ENCODE measurements around the gene DPCD.

Gene DPCD

GRCh38 chr10:101563497-101564040 lies 24.6 kb upstream of the DPCD start:
- H3K36me3 Mint-ChIP-seq (ENCODE audit: low read depth), result no peaks in the 10 kb centered on the region
- no peaks in the 10 kb centered on the region for H3K9me3 Mint-ChIP-seq
- H3K27ac Mint-ChIP-seq, result no peak overlapping the region
- no peak overlapping the region for H3K4me3 Mint-ChIP-seq
- H3K4me1 Mint-ChIP-seq (ENCODE audit: low read depth), result peaks cover 11% of the 10 kb centered on the region
- peaks cover 43% of the 10 kb centered on the region for H3K27me3 Mint-ChIP-seq

- Mint-ChIP-seq H3K27ac (no peak overlapping the region), H3K4me1 (ENCODE audit: low read depth) (peaks cover 11% of the 10 kb centered on the region), H3K27me3 (peaks cover 53% of the 10 kb centered on the region), H3K9me3 (no peaks in the 10 kb centered on the region), H3K4me3 (no peak overlapping the region), H3K36me3 (ENCODE audit: low read depth) (no peaks in the 10 kb centered on the region)
These were observed 23.6 kb upstream of the DPCD start for GRCh38 chr10:101564490-101564991.

- H3K9me3 Mint-ChIP-seq, result no peaks in the 10 kb centered on the region
- peaks cover 15% of the 10 kb centered on the region for H3K4me1 Mint-ChIP-seq (ENCODE audit: low read depth)
- H3K27ac Mint-ChIP-seq, result no peak overlapping the region
- H3K4me3 Mint-ChIP-seq, result no peak overlapping the region
- H3K27me3 Mint-ChIP-seq, result peaks cover 57% of the 10 kb centered on the region
- no peaks in the 10 kb centered on the region for H3K36me3 Mint-ChIP-seq (ENCODE audit: low read depth)
These were observed 22.7 kb upstream of the DPCD start for GRCh38 chr10:101565370-101565900.

GRCh38 chr10:101565936-101566332 lies 22.2 kb upstream of the DPCD start:
- Mint-ChIP-seq H3K9me3 (no peaks in the 10 kb centered on the region), H3K27me3 (peaks cover 57% of the 10 kb centered on the region), H3K36me3 (ENCODE audit: low read depth) (no peaks in the 10 kb centered on the region), H3K4me1 (ENCODE audit: low read depth) (peaks cover 18% of the 10 kb centered on the region), H3K27ac (no peak overlapping the region), H3K4me3 (no peak overlapping the region)

GRCh38 chr10:101566333-101567164 lies 21.6 kb upstream of the DPCD start:
- Mint-ChIP-seq H3K27ac (no peak overlapping the region), H3K4me3 (peak overlapping the region; percentile 28), H3K4me1 (ENCODE audit: low read depth) (peaks cover 18% of the 10 kb centered on the region), H3K9me3 (no peaks in the 10 kb centered on the region), H3K36me3 (ENCODE audit: low read depth) (no peaks in the 10 kb centered on the region), H3K27me3 (peaks cover 57% of the 10 kb centered on the region)

- Mint-ChIP-seq H3K9me3 (no peaks in the 10 kb centered on the region), H3K4me1 (ENCODE audit: low read depth) (peaks cover 18% of the 10 kb centered on the region), H3K27ac (no peak overlapping the region), H3K27me3 (peaks cover 57% of the 10 kb centered on the region), H3K36me3 (ENCODE audit: low read depth) (no peaks in the 10 kb centered on the region), H3K4me3 (peak overlapping the region; percentile 28)
These were observed 20.7 kb upstream of the DPCD start for GRCh38 chr10:101567165-101568006.

GRCh38 chr10:101568054-101568745 lies 19.9 kb upstream of the DPCD start:
- Mint-ChIP-seq H3K9me3 (no peaks in the 10 kb centered on the region), H3K4me3 (no peak overlapping the region), H3K27ac (no peak overlapping the region), H3K4me1 (ENCODE audit: low read depth) (peaks cover 18% of the 10 kb centered on the region), H3K36me3 (ENCODE audit: low read depth) (no peaks in the 10 kb centered on the region), H3K27me3 (peaks cover 57% of the 10 kb centered on the region)

- Mint-ChIP-seq H3K9me3 (no peaks in the 10 kb centered on the region), H3K4me1 (ENCODE audit: low read depth) (peaks cover 18% of the 10 kb centered on the region), H3K27me3 (peaks cover 52% of the 10 kb centered on the region), H3K36me3 (ENCODE audit: low read depth) (no peaks in the 10 kb centered on the region), H3K4me3 (peak overlapping the region; percentile 78), H3K27ac (no peak overlapping the region)
These were observed 18.8 kb upstream of the DPCD start for GRCh38 chr10:101569323-101569621.

GRCh38 chr10:101569622-101570427 lies 18.3 kb upstream of the DPCD start:
- no peaks in the 10 kb centered on the region for H3K9me3 Mint-ChIP-seq
- H3K27ac Mint-ChIP-seq, result no peak overlapping the region
- H3K4me1 Mint-ChIP-seq (ENCODE audit: low read depth), result peaks cover 18% of the 10 kb centered on the region
- H3K4me3 Mint-ChIP-seq, result peak overlapping the region; percentile 78
- peaks cover 49% of the 10 kb centered on the region for H3K27me3 Mint-ChIP-seq
- H3K36me3 Mint-ChIP-seq (ENCODE audit: low read depth), result no peaks in the 10 kb centered on the region

- H3K9me3 Mint-ChIP-seq, result no peaks in the 10 kb centered on the region
- peaks cover 18% of the 10 kb centered on the region for H3K4me1 Mint-ChIP-seq (ENCODE audit: low read depth)
- no peaks in the 10 kb centered on the region for H3K36me3 Mint-ChIP-seq (ENCODE audit: low read depth)
- H3K4me3 Mint-ChIP-seq, result peak overlapping the region; percentile 78
- peaks cover 41% of the 10 kb centered on the region for H3K27me3 Mint-ChIP-seq
- H3K27ac Mint-ChIP-seq, result no peak overlapping the region
These were observed 17.5 kb upstream of the DPCD start for GRCh38 chr10:101570428-101571270.

GRCh38 chr10:101571271-101571925 lies 16.7 kb upstream of the DPCD start:
- Mint-ChIP-seq H3K27ac (no peak overlapping the region), H3K4me3 (no peak overlapping the region), H3K9me3 (no peaks in the 10 kb centered on the region), H3K27me3 (peaks cover 33% of the 10 kb centered on the region), H3K4me1 (ENCODE audit: low read depth) (peaks cover 15% of the 10 kb centered on the region), H3K36me3 (ENCODE audit: low read depth) (no peaks in the 10 kb centered on the region)

GRCh38 chr10:101572126-101572525 lies 16.0 kb upstream of the DPCD start:
- Mint-ChIP-seq H3K9me3 (no peaks in the 10 kb centered on the region), H3K36me3 (ENCODE audit: low read depth) (no peaks in the 10 kb centered on the region), H3K27me3 (peaks cover 28% of the 10 kb centered on the region), H3K4me3 (no peak overlapping the region), H3K4me1 (ENCODE audit: low read depth) (peaks cover 10% of the 10 kb centered on the region), H3K27ac (no peak overlapping the region)

- Mint-ChIP-seq H3K4me1 (ENCODE audit: low read depth) (peaks cover 7% of the 10 kb centered on the region), H3K27ac (no peak overlapping the region), H3K36me3 (ENCODE audit: low read depth) (no peaks in the 10 kb centered on the region), H3K4me3 (no peak overlapping the region), H3K27me3 (peaks cover 22% of the 10 kb centered on the region), H3K9me3 (no peaks in the 10 kb centered on the region)
These were observed 15.3 kb upstream of the DPCD start for GRCh38 chr10:101572785-101573184.

All from stimulated activated naive CD8-positive, alpha-beta T cell treated with anti-CD3 and anti-CD28 coated beads, Interleukin-15, Interleukin-2, amounts not matched to agents 100 ng/mL and 50 ng/mL, for 24 hours (primary cell).